SK-N-SH (cell line): ENCODE measurements around the gene UNKL. TPM values are rescaled to one million over a fixed set of nuclear protein-coding genes. Genes with fewer than 3 reads are reported as not detected.

Experiments
- CTCF ChIA-PET: fragments of 300-600, 350-600 bp; formaldehyde crosslinking; extraction: SDS; loops from one replicate; lab custom pipeline; 2021; lab: Yijun Ruan, JAX
- POLR2A ChIA-PET: fragments of 350-600 bp; sonication (Branson Sonifier 250); formaldehyde crosslinking; extraction: SDS; loops from one replicate; lab custom pipeline; 2020; ENCODE audit warnings: antibody characterized with exemption, inconsistent platforms; lab: Yijun Ruan, JAX
- DNase-seq: peaks from one replicate; pipeline ENCODE4 v3.0.0; 2012
- H2AFZ ChIP-seq: fragments of 200-600 bp; sonication (generic); 2 replicates; pipeline ENCODE4 v1.8.1; 2016; ENCODE audit warnings: antibody characterized with exemption, mild to moderate bottlenecking, low read depth
- H3F3A ChIP-seq: fragments of 200-600 bp; sonication (generic); replicated peaks from 2 replicates; pipeline ENCODE3; 2016; ENCODE audit warnings: antibody characterized with exemption, mild to moderate bottlenecking; ENCODE audit not compliant: insufficient read depth
- H3K27ac ChIP-seq, 2 experiments: fragments of 200-500 bp in 1 of 2; fragments of 200-600 bp in 1 of 2; sonication (Bioruptor generic) in 1 of 2; sonication (generic), shearing (Covaris generic) in 1 of 2; 2 replicates each; pipeline versions ENCODE4 v1.5.1 to v1.6.1; 2014 to 2016; ENCODE audit warnings: low read depth in 2 of 2, inconsistent platforms in 1 of 2, low read length in 1 of 2, mild to moderate bottlenecking in 1 of 2, mixed read lengths in 1 of 2
- H3K27me3 ChIP-seq: fragments of 200-600 bp; sonication (generic), shearing (Covaris generic); 2 replicates; pipeline ENCODE4 v1.6.1; 2016; ENCODE audit warnings: mixed run types; ENCODE audit not compliant: insufficient read depth
- H3K36me3 ChIP-seq, 2 experiments: fragments of 200-500 bp in 1 of 2; fragments of 200-600 bp in 1 of 2; sonication (Bioruptor generic) in 1 of 2; sonication (generic) in 1 of 2; replicated peaks in 1 of 2; 2 replicates each; pipeline versions ENCODE3 to v1.5.1; 2014 to 2016; ENCODE audit warnings: low read length in 1 of 2, mild to moderate bottlenecking in 1 of 2; ENCODE audit not compliant: insufficient read depth in 2 of 2, control insufficient read depth in 1 of 2
- H3K4me1 ChIP-seq, 2 experiments: fragments of 200-500 bp in 1 of 2; fragments of 200-600 bp in 1 of 2; sonication (Bioruptor generic) in 1 of 2; sonication (generic), shearing (Covaris generic) in 1 of 2; 2 replicates each; pipeline versions ENCODE4 v1.5.1 to v1.6.1; 2014 to 2016; ENCODE audit warnings: low read depth in 1 of 2, low read length in 1 of 2, mixed run types in 1 of 2; ENCODE audit not compliant: insufficient read depth in 2 of 2, control insufficient read depth in 1 of 2
- H3K4me2 ChIP-seq: fragments of 200-600 bp; sonication (generic), shearing (Covaris generic); 2 replicates; pipeline ENCODE4 v1.6.1; 2017; ENCODE audit warnings: mixed run types
- H3K4me3 ChIP-seq, 2 experiments: fragments of 200-500 bp in 1 of 2; fragments of 200-600 bp in 1 of 2; sonication (Bioruptor generic) in 1 of 2; sonication (generic), shearing (Covaris generic) in 1 of 2; 2 replicates each; pipeline versions ENCODE4 v1.5.1 to v1.8.1; 2014 to 2016; ENCODE audit warnings: low read depth in 2 of 2, inconsistent platforms in 1 of 2, low read length in 1 of 2, mild to moderate bottlenecking in 1 of 2, mixed read lengths in 1 of 2, moderate library complexity in 1 of 2
- H3K79me2 ChIP-seq: fragments of 200-600 bp; sonication (generic); 2 replicates; pipeline ENCODE4 v1.8.1; 2017; ENCODE audit warnings: mild to moderate bottlenecking; ENCODE audit not compliant: insufficient read depth
- H3K9ac ChIP-seq: fragments of 200-600 bp; sonication (generic); 2 replicates; pipeline ENCODE4 v1.6.1; 2017; ENCODE audit warnings: mixed run types
- H3K9me2 ChIP-seq: fragments of 200-600 bp; sonication (generic); 2 replicates; pipeline ENCODE4 v1.6.1; 2017; ENCODE audit warnings: mixed run types
- H3K9me3 ChIP-seq: fragments of 200-600 bp; sonication (generic); 2 replicates; pipeline ENCODE4 v1.6.1; 2017; ENCODE audit warnings: mixed run types, mild to moderate bottlenecking, moderate library complexity
- H4K20me1 ChIP-seq: fragments of 200-600 bp; sonication (generic); 2 replicates; pipeline ENCODE4 v1.6.1; 2017; ENCODE audit warnings: mild to moderate bottlenecking, mixed run types; ENCODE audit not compliant: insufficient read depth
- ELF1 ChIP-seq: IDR thresholded peaks from 2 replicates; pipeline ENCODE4 v1.4.0; 2012
- EP300 ChIP-seq, 2 experiments: IDR thresholded peaks; 2 replicates each; pipeline versions ENCODE4 v1.4.0 to v1.6.1; 2012; ENCODE audit warnings: borderline replicate concordance in 1 of 2, low read depth in 1 of 2, low read length in 1 of 2
- FOSL2 ChIP-seq: IDR thresholded peaks from 2 replicates; pipeline ENCODE4 v1.4.0; 2012; ENCODE audit warnings: low read depth, mild to moderate bottlenecking, moderate library complexity, borderline replicate concordance
- FOXJ3 ChIP-seq: sonication (generic); formaldehyde crosslinking; IDR thresholded peaks from 2 replicates; pipeline ENCODE4 v1.5.1; 2020; ENCODE audit warnings: mild to moderate bottlenecking, missing genetic modification reagents
- GABPA ChIP-seq: IDR thresholded peaks from 2 replicates; pipeline ENCODE4 v1.4.0; 2012; ENCODE audit warnings: low read depth, mild to moderate bottlenecking
- GATA2 ChIP-seq: sonication (generic); formaldehyde crosslinking; IDR thresholded peaks from 2 replicates; pipeline ENCODE4 v1.5.0; 2020; ENCODE audit warnings: mild to moderate bottlenecking, missing genetic modification reagents
- JUND ChIP-seq: IDR thresholded peaks from 2 replicates; pipeline ENCODE4 v1.4.0; 2012
- MXI1 ChIP-seq: IDR thresholded peaks from 2 replicates; pipeline ENCODE4 v1.6.1; 2012; ENCODE audit warnings: mild to moderate bottlenecking, low read depth, low read length, improper control_type of control experiment
- POLR2AphosphoS5 ChIP-seq: IDR thresholded peaks from 2 replicates; pipeline ENCODE4 v1.6.1; 2012; ENCODE audit warnings: low read depth, low read length
- RCOR1 ChIP-seq: fragments of 150-350 bp; IDR thresholded peaks from 2 replicates; pipeline ENCODE4 v1.6.1; 2017; ENCODE audit warnings: antibody characterized with exemption, low read length
- SIN3A ChIP-seq: IDR thresholded peaks from 2 replicates; pipeline ENCODE4 v1.6.1; 2012; ENCODE audit warnings: low read depth, mild to moderate bottlenecking, low read length, moderate library complexity, borderline replicate concordance
- TCF12 ChIP-seq: IDR thresholded peaks from 2 replicates; pipeline ENCODE4 v1.4.0; 2012
- TEAD4 ChIP-seq: IDR thresholded peaks from 2 replicates; pipeline ENCODE4 v1.4.0; 2012; ENCODE audit warnings: mild to moderate bottlenecking, borderline replicate concordance; ENCODE audit not compliant: insufficient read depth
- whole genome bisulfite sequencing: methylation state at CpG from one replicate; pipeline ENCODE4 v1.1.6; 2017; ENCODE audit warnings: low lambda C conversion rate; 5-methylcytosine and 5-hydroxymethylcytosine counted together
- polyA plus RNA-seq, 3 experiments: library from polyadenylated mRNA; depleted of rRNA; stranded (reverse); fragments of >200 nt; gene quantifications; 2 replicates each; pipeline ENCODE4 v1.2.3, GENCODE V29; 2012
- TF ChIP-seq, protein P1 (sequence below): IDR thresholded peaks from 2 replicates; pipeline ENCODE4 v1.4.0; 2012; ENCODE audit warnings: low read depth
- TF ChIP-seq, protein P2 (sequence below): IDR thresholded peaks from 2 replicates; pipeline ENCODE4; 2012
- TF ChIP-seq, protein P3 (sequence below): IDR thresholded peaks from 2 replicates; pipeline ENCODE4 v1.4.0; 2012; ENCODE audit warnings: low read depth, borderline replicate concordance
- TF ChIP-seq, protein P4 (sequence below): IDR thresholded peaks from 2 replicates; pipeline ENCODE4 v1.6.1; 2012; ENCODE audit warnings: mild to moderate bottlenecking, low read depth, low read length, moderate library complexity

The UNKL gene
- polyA plus RNA-seq, 1 of the 3 experiments (the other 2 are of a cell fraction) = 16.4 TPM

DNA sequence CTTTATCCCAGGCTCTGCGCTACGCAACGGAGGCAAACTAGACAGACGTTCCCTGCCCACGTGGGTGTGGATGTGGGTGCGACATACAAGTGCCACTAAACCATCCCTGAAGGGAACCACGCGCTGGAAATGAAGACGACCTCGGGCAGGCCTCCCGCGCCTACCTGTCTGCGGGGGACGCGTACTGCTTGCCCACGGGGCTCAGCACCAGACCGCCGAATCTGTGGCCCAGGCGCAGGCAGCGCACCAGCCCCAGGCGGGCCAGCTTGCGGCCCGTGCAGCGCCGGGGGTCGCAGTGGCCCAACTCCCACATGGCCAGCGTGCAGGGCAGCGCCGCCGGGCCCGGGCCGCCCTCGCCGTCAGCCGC, 63.3 kb downstream of the UNKL start:
- peaks cover 0 to 19% of the 10 kb centered on the region in 2 experiments for H3K36me3 ChIP-seq
- H3F3A ChIP-seq = no peaks in the 10 kb centered on the region
- no peaks in the 10 kb centered on the region for H3K9me2 ChIP-seq
- H3K4me3 ChIP-seq = peak overlapping the region; percentile 98
- peaks cover 0 to 15% of the 10 kb centered on the region in 2 experiments; a peak in 2 of 4 replicates for H3K4me1 ChIP-seq
- peaks cover 54% of the 10 kb centered on the region for H3K79me2 ChIP-seq
- no peak for DNase-seq
- ChIA-PET CTCF (interaction anchor here (2.3 kb wide), 1 partner anchor 13 kb away, joined by 11 read pairs; no protein-coding TSS in a partner anchor), POLR2A (no interaction called here)
- peak overlapping the region; percentile 82 for H3K9ac ChIP-seq
- peaks cover 10% of the 10 kb centered on the region; the same call in 1 of the 2 replicates for H4K20me1 ChIP-seq
- peak overlapping the region; percentile 98 for H3K4me2 ChIP-seq
- H2AFZ ChIP-seq = no peak overlapping the region
- H3K9me3 ChIP-seq = no peaks in the 10 kb centered on the region
- peak overlapping the region in 1 of 2 experiments; percentile 56; a peak in 1 of 4 replicates for H3K27ac ChIP-seq
- TF ChIP-seq FOSL2 (no peak), JUND (no peak), GABPA (no peak), SIN3A (no peak), GATA2 (CRISPR knock-in tag) (no peak), FOXJ3 (CRISPR knock-in tag) (no peak), ELF1 (no peak), MXI1 (no peak), TEAD4 (no peak), POLR2AphosphoS5 (no peak), RCOR1 (no peak), EP300 (IDR thresholded peaks at IDR 0.05; ENCODE audit: borderline replicate concordance in 1 of 2, low read depth in 1 of 2, low read length in 1 of 2) (no peak), TCF12 (no peak)
- TF ChIP-seq, protein P1, sequence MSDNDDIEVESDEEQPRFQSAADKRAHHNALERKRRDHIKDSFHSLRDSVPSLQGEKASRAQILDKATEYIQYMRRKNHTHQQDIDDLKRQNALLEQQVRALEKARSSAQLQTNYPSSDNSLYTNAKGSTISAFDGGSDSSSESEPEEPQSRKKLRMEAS = no peak
- TF ChIP-seq, protein P2, sequence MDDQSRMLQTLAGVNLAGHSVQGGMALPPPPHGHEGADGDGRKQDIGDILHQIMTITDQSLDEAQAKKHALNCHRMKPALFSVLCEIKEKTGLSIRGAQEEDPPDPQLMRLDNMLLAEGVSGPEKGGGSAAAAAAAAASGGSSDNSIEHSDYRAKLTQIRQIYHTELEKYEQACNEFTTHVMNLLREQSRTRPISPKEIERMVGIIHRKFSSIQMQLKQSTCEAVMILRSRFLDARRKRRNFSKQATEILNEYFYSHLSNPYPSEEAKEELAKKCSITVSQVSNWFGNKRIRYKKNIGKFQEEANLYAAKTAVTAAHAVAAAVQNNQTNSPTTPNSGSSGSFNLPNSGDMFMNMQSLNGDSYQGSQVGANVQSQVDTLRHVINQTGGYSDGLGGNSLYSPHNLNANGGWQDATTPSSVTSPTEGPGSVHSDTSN = no peak
- TF ChIP-seq, protein P3, sequence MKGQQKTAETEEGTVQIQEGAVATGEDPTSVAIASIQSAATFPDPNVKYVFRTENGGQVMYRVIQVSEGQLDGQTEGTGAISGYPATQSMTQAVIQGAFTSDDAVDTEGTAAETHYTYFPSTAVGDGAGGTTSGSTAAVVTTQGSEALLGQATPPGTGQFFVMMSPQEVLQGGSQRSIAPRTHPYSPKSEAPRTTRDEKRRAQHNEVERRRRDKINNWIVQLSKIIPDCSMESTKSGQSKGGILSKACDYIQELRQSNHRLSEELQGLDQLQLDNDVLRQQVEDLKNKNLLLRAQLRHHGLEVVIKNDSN = no peak
- TF ChIP-seq, protein P4, sequence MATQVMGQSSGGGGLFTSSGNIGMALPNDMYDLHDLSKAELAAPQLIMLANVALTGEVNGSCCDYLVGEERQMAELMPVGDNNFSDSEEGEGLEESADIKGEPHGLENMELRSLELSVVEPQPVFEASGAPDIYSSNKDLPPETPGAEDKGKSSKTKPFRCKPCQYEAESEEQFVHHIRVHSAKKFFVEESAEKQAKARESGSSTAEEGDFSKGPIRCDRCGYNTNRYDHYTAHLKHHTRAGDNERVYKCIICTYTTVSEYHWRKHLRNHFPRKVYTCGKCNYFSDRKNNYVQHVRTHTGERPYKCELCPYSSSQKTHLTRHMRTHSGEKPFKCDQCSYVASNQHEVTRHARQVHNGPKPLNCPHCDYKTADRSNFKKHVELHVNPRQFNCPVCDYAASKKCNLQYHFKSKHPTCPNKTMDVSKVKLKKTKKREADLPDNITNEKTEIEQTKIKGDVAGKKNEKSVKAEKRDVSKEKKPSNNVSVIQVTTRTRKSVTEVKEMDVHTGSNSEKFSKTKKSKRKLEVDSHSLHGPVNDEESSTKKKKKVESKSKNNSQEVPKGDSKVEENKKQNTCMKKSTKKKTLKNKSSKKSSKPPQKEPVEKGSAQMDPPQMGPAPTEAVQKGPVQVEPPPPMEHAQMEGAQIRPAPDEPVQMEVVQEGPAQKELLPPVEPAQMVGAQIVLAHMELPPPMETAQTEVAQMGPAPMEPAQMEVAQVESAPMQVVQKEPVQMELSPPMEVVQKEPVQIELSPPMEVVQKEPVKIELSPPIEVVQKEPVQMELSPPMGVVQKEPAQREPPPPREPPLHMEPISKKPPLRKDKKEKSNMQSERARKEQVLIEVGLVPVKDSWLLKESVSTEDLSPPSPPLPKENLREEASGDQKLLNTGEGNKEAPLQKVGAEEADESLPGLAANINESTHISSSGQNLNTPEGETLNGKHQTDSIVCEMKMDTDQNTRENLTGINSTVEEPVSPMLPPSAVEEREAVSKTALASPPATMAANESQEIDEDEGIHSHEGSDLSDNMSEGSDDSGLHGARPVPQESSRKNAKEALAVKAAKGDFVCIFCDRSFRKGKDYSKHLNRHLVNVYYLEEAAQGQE = no peak
- TF ChIP-seq, all 33 proteins: peak for 0
- WGBS = 4% methylated on average over 15 of the region's 35 CpGs
- H3K27me3 ChIP-seq = no peaks in the 10 kb centered on the region
